ENCODE measurements around the gene SVOP.

DNA sequence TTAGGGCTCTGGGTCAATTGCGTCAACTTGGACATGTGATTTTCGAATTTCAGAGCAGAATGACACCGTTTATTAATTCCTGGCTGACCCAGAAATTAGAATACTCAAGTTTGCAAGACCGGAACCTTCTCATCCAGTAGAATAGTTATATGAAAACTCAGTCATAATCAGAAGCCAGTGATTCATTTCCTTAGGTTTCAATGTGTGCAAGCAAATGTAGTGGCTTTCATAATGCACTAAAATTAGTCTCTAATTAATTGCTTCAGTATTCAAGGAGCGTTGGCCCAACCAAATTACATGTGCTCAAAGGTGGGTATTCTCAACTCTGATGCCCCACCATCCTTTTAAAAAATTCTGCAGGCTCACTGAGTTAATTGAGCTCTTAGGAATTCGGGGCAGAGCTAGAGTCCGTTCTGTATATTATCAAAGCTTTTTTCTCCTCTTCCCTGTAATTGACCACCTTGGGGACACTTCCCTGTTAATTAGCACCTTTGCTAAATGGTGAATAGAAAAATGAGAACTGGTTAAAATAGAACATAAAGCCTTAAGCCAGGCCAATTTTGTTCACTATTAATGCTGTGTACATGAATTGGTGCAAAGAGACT is 85.6 kb downstream of the SVOP start:
- TF ChIP-seq, protein P1, sequence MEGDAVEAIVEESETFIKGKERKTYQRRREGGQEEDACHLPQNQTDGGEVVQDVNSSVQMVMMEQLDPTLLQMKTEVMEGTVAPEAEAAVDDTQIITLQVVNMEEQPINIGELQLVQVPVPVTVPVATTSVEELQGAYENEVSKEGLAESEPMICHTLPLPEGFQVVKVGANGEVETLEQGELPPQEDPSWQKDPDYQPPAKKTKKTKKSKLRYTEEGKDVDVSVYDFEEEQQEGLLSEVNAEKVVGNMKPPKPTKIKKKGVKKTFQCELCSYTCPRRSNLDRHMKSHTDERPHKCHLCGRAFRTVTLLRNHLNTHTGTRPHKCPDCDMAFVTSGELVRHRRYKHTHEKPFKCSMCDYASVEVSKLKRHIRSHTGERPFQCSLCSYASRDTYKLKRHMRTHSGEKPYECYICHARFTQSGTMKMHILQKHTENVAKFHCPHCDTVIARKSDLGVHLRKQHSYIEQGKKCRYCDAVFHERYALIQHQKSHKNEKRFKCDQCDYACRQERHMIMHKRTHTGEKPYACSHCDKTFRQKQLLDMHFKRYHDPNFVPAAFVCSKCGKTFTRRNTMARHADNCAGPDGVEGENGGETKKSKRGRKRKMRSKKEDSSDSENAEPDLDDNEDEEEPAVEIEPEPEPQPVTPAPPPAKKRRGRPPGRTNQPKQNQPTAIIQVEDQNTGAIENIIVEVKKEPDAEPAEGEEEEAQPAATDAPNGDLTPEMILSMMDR (conservative IDR thresholded peaks at IDR 0.05; ENCODE audit: low read length), result no peak
- no peak for TF ChIP-seq EZH2phosphoT487 (IDR thresholded peaks at IDR 0.05; ENCODE audit: borderline replicate concordance, low read depth, low read length)

All from OCI-LY7 (cell line).